CD4-positive, alpha-beta T cell (primary cell): ENCODE measurements around the gene OTOP3. TPM values are rescaled to one million over a fixed set of nuclear protein-coding genes. Genes with fewer than 3 reads are reported as not detected.
A peak's percentile ranks its signal among the peaks of the same experiment; 100 is the strongest.

ENCODE experiments used
- ATAC-seq: fragments of 200-7000 bp; cut with Tn5 transposase; one replicate; pipeline ENCODE4 v1.10.0; 2022; ENCODE audit warnings: mild to moderate bottlenecking; ENCODE audit not compliant: poor library complexity
- CTCF ChIA-PET: fragments of 350-600 bp; sonication (Branson Sonifier 250); formaldehyde crosslinking; loops from one replicate; lab custom pipeline; 2021; ENCODE audit warnings: antibody characterized with exemption, inconsistent platforms; lab: Charles Lee
- POLR2A ChIA-PET: fragments of 350-600 bp; sonication (Branson Sonifier 250); formaldehyde crosslinking; loops from one replicate; lab custom pipeline; 2021; ENCODE audit warnings: antibody characterized with exemption, inconsistent platforms; lab: Charles Lee
- DNase-seq, 14 experiments: peaks; one replicate each; pipeline ENCODE4 v3.0.0-alpha.2; 2013 to 2020; ENCODE audit warnings: mixed read lengths in 2 of 14
- H3K27ac ChIP-seq, 2 donors: one replicate each; pipeline versions ENCODE4 v1.5.1 to v1.7.0; 2013; ENCODE audit warnings: low read length in 2 of 2, low read depth in 1 of 2, mild to moderate bottlenecking in 1 of 2
- H3K27me3 ChIP-seq, 2 experiments: 1 replicate in 1 of 2; 2 replicates in 1 of 2; pipeline versions ENCODE4 v1.6.1 to v1.7.0; 2013; ENCODE audit warnings: low read length in 2 of 2, control low read depth in 1 of 2, mild to moderate bottlenecking in 1 of 2, moderate library complexity in 1 of 2; ENCODE audit not compliant: insufficient read depth in 2 of 2, control insufficient read depth in 1 of 2
- H3K36me3 ChIP-seq: one replicate; pipeline ENCODE4 v1.6.1; 2013; ENCODE audit warnings: low read length, control low read depth; ENCODE audit not compliant: insufficient read depth
- H3K4me1 ChIP-seq: one replicate; pipeline ENCODE4 v1.6.1; 2013; ENCODE audit warnings: low read length, control low read depth; ENCODE audit not compliant: insufficient read depth
- H3K4me3 ChIP-seq: one replicate; pipeline ENCODE4 v1.5.1; 2013; ENCODE audit warnings: mild to moderate bottlenecking, low read length, moderate library complexity
- H3K9me3 ChIP-seq, 2 experiments: 1 replicate in 1 of 2; 2 replicates in 1 of 2; pipeline versions ENCODE4 v1.6.1 to v1.7.0; 2013; ENCODE audit warnings: low read length in 2 of 2, mild to moderate bottlenecking in 2 of 2, control low read depth in 1 of 2, moderate library complexity in 1 of 2; ENCODE audit not compliant: control insufficient read depth in 1 of 2, insufficient read depth in 1 of 2
- H3K27ac Mint-ChIP-seq: one replicate; pipeline ENCODE4 v1.8.0; 2020; ENCODE audit warnings: mixed read lengths
- H3K27me3 Mint-ChIP-seq: one replicate; pipeline ENCODE4 v1.8.0; 2021; ENCODE audit warnings: mixed read lengths
- H3K36me3 Mint-ChIP-seq: one replicate; pipeline ENCODE4 v1.8.0; 2021; ENCODE audit warnings: low read depth, mixed read lengths
- H3K4me1 Mint-ChIP-seq: one replicate; pipeline ENCODE4 v1.8.0; 2021; ENCODE audit warnings: low read depth, mixed read lengths
- H3K4me3 Mint-ChIP-seq: one replicate; pipeline ENCODE4 v1.8.0; 2020; ENCODE audit warnings: mild to moderate bottlenecking, mixed read lengths
- H3K9me3 Mint-ChIP-seq: one replicate; pipeline ENCODE4 v1.8.0; 2020; ENCODE audit warnings: mixed read lengths
- CTCF ChIP-seq: fragments of 200-600 bp; IDR thresholded peaks from one replicate; pipeline ENCODE4 v1.8.0; 2022; ENCODE audit warnings: antibody characterized with exemption, mild to moderate bottlenecking
- intact Hi-C, 2 experiments: fragments of 100-400 bp; cut with DNase I in 1 of 2; cut with micrococcal nuclease in 1 of 2; formaldehyde crosslinking; loops; one replicate each; pipeline versions ENCODE4 v1.15.1 to v1.9.0; 2023 to 2025; cut with DNase I, micrococcal nuclease
- total RNA-seq, 174 experiments: library from RNA in 2 of 174; stranded (reverse) in 2 of 174; gene quantifications; one replicate each; pipeline ENCODE4 v1.2.3 and lab custom pipeline; 2021 to 2026

OTOP3 gene
- total RNA-seq, 2 experiments from 2014 or later = not detected

GRCh38 chr17:74970395-74970794, 34.7 kb downstream of the OTOP3 start:
- ATAC-seq = no peak
- Histone ChIP-seq H3K27me3 (peaks cover 4 to 14% of the 10 kb centered on the region in 2 experiments), H3K4me3 (no peak overlapping the region), H3K27ac (no peak overlapping the region), H3K36me3 (no peaks in the 10 kb centered on the region), H3K9me3 (no peaks in the 10 kb centered on the region), H3K4me1 (peaks cover 21% of the 10 kb centered on the region)
- DNase-seq = no peak
- ChIA-PET CTCF (interaction anchor here (0.7 to 3.6 kb wide), 3 partner anchors 9 to 13 kb away, joined by 3 to 22 read pairs (median 3); no protein-coding TSS in a partner anchor), POLR2A (interaction anchor here (0.6 to 2.1 kb wide), 2 partner anchors 17 to 233 kb away, joined by 3 to 5 read pairs; partner anchors contain the start of gene CDR2L)
- no peaks in the 10 kb centered on the region for H3K9me3 Mint-ChIP-seq
- H3K27me3 Mint-ChIP-seq = peaks cover 4% of the 10 kb centered on the region
- peak overlapping the region; percentile 42 for H3K27ac Mint-ChIP-seq
- no peak for TF ChIP-seq CTCF
- peaks cover 5% of the 10 kb centered on the region for H3K4me1 Mint-ChIP-seq
- no peaks in the 10 kb centered on the region for H3K36me3 Mint-ChIP-seq
- H3K4me3 Mint-ChIP-seq = peak overlapping the region; percentile 69
- intact Hi-C loops = no loop called here

GRCh38 chr17:74971069-74971841, 35.6 kb downstream of the OTOP3 start:
- H3K9me3 Mint-ChIP-seq = no peaks in the 10 kb centered on the region
- peaks cover 5% of the 10 kb centered on the region for H3K4me1 Mint-ChIP-seq
- H3K4me3 Mint-ChIP-seq = peak overlapping the region; percentile 89
- no peaks in the 10 kb centered on the region for H3K36me3 ChIP-seq
- DNase-seq (no peak), ATAC-seq (no peak)
- peak overlapping the region; percentile 42 for H3K27ac Mint-ChIP-seq
- ChIA-PET POLR2A (interaction anchor here (1.1 to 4.1 kb wide), 3 partner anchors 12 to 98 kb away, joined by 5 to 27 read pairs (median 10); partner anchors contain the start of gene MRPL58), CTCF (interaction anchor here (0.6 to 3.6 kb wide), 6 partner anchors 9 to 230 kb away, joined by 3 to 22 read pairs (median 6); partner anchors contain the start of genes CDR2L and MRPL58)
- H3K4me1 ChIP-seq = peaks cover 21% of the 10 kb centered on the region
- no peaks in the 10 kb centered on the region for H3K36me3 Mint-ChIP-seq
- H3K9me3 ChIP-seq = no peaks in the 10 kb centered on the region
- peak overlapping the region; percentile 59 for H3K4me3 ChIP-seq
- H3K27me3 Mint-ChIP-seq = peaks cover 4% of the 10 kb centered on the region
- intact Hi-C loops = no loop called here
- H3K27me3 ChIP-seq = peaks cover 4 to 14% of the 10 kb centered on the region in 2 experiments
- no peak for TF ChIP-seq CTCF
- no peak overlapping the region for H3K27ac ChIP-seq

- intact Hi-C loops = loop anchor here in 1 of 2 experiments (1.0 kb wide), 1 partner anchor 16 kb away; the partner anchor contains the start of gene CDR2L
- H3K4me3 ChIP-seq = peak overlapping the region; percentile 59
- H3K27me3 ChIP-seq = peaks cover 4 to 14% of the 10 kb centered on the region in 2 experiments
- no peak overlapping the region for H3K27ac Mint-ChIP-seq
- no peaks in the 10 kb centered on the region for H3K9me3 ChIP-seq
- peak overlapping the region; percentile 89 for H3K4me3 Mint-ChIP-seq
- no peak overlapping the region for H3K27ac ChIP-seq
- no peak for ATAC-seq
- H3K4me1 Mint-ChIP-seq = peaks cover 5% of the 10 kb centered on the region
- ChIA-PET POLR2A (interaction anchor here (0.9 to 4.1 kb wide), 4 partner anchors 11 to 545 kb away, joined by 3 to 27 read pairs (median 8); partner anchors contain the start of genes MRPL58 and TSEN54), CTCF (interaction anchor here (0.6 to 3.6 kb wide), 6 partner anchors 8 to 230 kb away, joined by 3 to 22 read pairs (median 6); partner anchors contain the start of genes CDR2L and MRPL58)
- no peaks in the 10 kb centered on the region for H3K36me3 ChIP-seq
- TF ChIP-seq CTCF = no peak
- H3K9me3 Mint-ChIP-seq = no peaks in the 10 kb centered on the region
- no peaks in the 10 kb centered on the region for H3K36me3 Mint-ChIP-seq
- H3K4me1 ChIP-seq = peaks cover 21% of the 10 kb centered on the region
- DNase-seq = no peak
- peaks cover 4% of the 10 kb centered on the region for H3K27me3 Mint-ChIP-seq
Measured at GRCh38 chr17:74971842-74972106, 36.1 kb downstream of the OTOP3 start.
